Measurements from ENCODE around the gene ANO4.

- no peak for TF ChIP-seq CTCF (conservative IDR thresholded peaks at IDR 0.05; ENCODE audit: low read length)
- no peak for TF ChIP-seq EZH2phosphoT487 (IDR thresholded peaks at IDR 0.05; ENCODE audit: borderline replicate concordance)
These were observed 69.8 kb downstream of the ANO4 start for GRCh38 chr12:100864366-100864765.
